Neural cell (in vitro differentiated cells): ENCODE data around the gene ADAMTS2. TPM values are rescaled to one million over a fixed set of nuclear protein-coding genes. Genes with fewer than 3 reads are reported as not detected.

ENCODE experiments used
- H2AFZ ChIP-seq: fragments of 200-600, 300-800 bp; sonication (generic), shearing (Covaris generic); 2 replicates; pipeline ENCODE4 v1.6.0; 2014; ENCODE audit warnings: low read depth, mild to moderate bottlenecking, antibody characterized with exemption, low read length, moderate library complexity
- H3F3A ChIP-seq: fragments of 200-600 bp; shearing (Covaris generic); 2 replicates; pipeline ENCODE4 v1.6.1; 2016; ENCODE audit warnings: mild to moderate bottlenecking, moderate library complexity, mixed read lengths, antibody characterized with exemption, low read length; ENCODE audit not compliant: insufficient read depth, poor library complexity, severe bottlenecking
- H3K27ac ChIP-seq: fragments of 200-600, 300-800 bp; sonication (generic), shearing (Covaris generic); 2 replicates; pipeline ENCODE4 v1.5.1; 2014; ENCODE audit warnings: mild to moderate bottlenecking, low read length, moderate library complexity
- H3K27me3 ChIP-seq: fragments of 300-800, 200-600 bp; sonication (generic), shearing (Covaris generic); 2 replicates; pipeline ENCODE4 v1.6.0; 2014; ENCODE audit warnings: mild to moderate bottlenecking, low read depth, low read length, moderate library complexity; ENCODE audit not compliant: insufficient read depth
- H3K36me3 ChIP-seq: fragments of 300-800, 200-600 bp; sonication (generic), shearing (Covaris generic); 2 replicates; pipeline ENCODE4 v1.5.1; 2014; ENCODE audit warnings: mild to moderate bottlenecking, antibody characterized with exemption, low read length, moderate library complexity; ENCODE audit not compliant: insufficient read depth
- H3K4me2 ChIP-seq: fragments of 300-800, 200-600 bp; sonication (generic), shearing (Covaris generic); 2 replicates; pipeline ENCODE4 v1.6.0; 2014; ENCODE audit warnings: mild to moderate bottlenecking, low read length
- H3K4me3 ChIP-seq: fragments of 300-800, 200-600 bp; sonication (generic), shearing (Covaris generic); 2 replicates; pipeline ENCODE4 v1.5.1; 2014; ENCODE audit warnings: mild to moderate bottlenecking, low read length, moderate library complexity
- H3K79me2 ChIP-seq: fragments of 200-600 bp; shearing (Covaris generic); replicated peaks from 2 replicates; pipeline ENCODE4 v1.6.0; 2014; ENCODE audit warnings: mild to moderate bottlenecking, low read length, moderate library complexity; ENCODE audit not compliant: insufficient read depth
- H3K9ac ChIP-seq: fragments of 300-800, 200-600 bp; sonication (generic), shearing (Covaris generic); 2 replicates; pipeline ENCODE4 v1.6.1; 2016; ENCODE audit warnings: mild to moderate bottlenecking, low read length, mixed read lengths
- H3K9me2 ChIP-seq: fragments of 200-600 bp; shearing (Covaris generic); 2 replicates; pipeline ENCODE4 v1.6.1; 2016; ENCODE audit warnings: mild to moderate bottlenecking, low read length, mixed read lengths; ENCODE audit not compliant: insufficient read depth
- H3K9me3 ChIP-seq: fragments of 200-600, 300-800 bp; sonication (generic), shearing (Covaris generic); 2 replicates; pipeline ENCODE4 v1.6.1; 2016; ENCODE audit warnings: mild to moderate bottlenecking, mixed run types, low read length, moderate library complexity, mixed read lengths
- H4K20me1 ChIP-seq: fragments of 200-600 bp; shearing (Covaris generic); 2 replicates; pipeline ENCODE4 v1.6.1; 2016; ENCODE audit warnings: mild to moderate bottlenecking, mixed run types; ENCODE audit not compliant: insufficient read depth
- EP300 ChIP-seq: fragments of 450-650 bp; conservative IDR thresholded peaks from 2 replicates; pipeline ENCODE4 v1.6.1; 2014; ENCODE audit warnings: antibody characterized with exemption, mild to moderate bottlenecking, moderate library complexity; ENCODE audit not compliant: poor library complexity, severe bottlenecking
- EZH2 ChIP-seq: fragments of 200-600, 300-800 bp; shearing (Covaris generic), sonication (generic); IDR thresholded peaks from 2 replicates; pipeline ENCODE4 v1.6.1; 2014; ENCODE audit warnings: antibody characterized with exemption, low read length, borderline replicate concordance, mild to moderate bottlenecking; ENCODE audit not compliant: insufficient read depth, poor library complexity, severe bottlenecking
- POLR2AphosphoS5 ChIP-seq: IDR thresholded peaks from 2 replicates; pipeline ENCODE4 v1.6.1; 2012
- RAD21 ChIP-seq: fragments of 450-650 bp; conservative IDR thresholded peaks from 2 replicates; pipeline ENCODE4 v1.6.1; 2014; ENCODE audit warnings: antibody characterized with exemption, mild to moderate bottlenecking, moderate library complexity
- REST ChIP-seq: IDR thresholded peaks from 2 replicates; pipeline ENCODE4 v1.6.1; 2012; ENCODE audit warnings: borderline replicate concordance
- SMC3 ChIP-seq: fragments of 450-650 bp; conservative IDR thresholded peaks from 2 replicates; pipeline ENCODE4 v1.6.1; 2014; ENCODE audit warnings: antibody characterized with exemption, mild to moderate bottlenecking, moderate library complexity; ENCODE audit not compliant: poor library complexity
- TAF1 ChIP-seq: IDR thresholded peaks from 2 replicates; pipeline ENCODE4 v1.6.1; 2012; ENCODE audit warnings: low read depth
- polyA plus RNA-seq: library from polyadenylated mRNA; depleted of rRNA; stranded (reverse); fragments of >200 nt; gene quantifications from 2 replicates; pipeline ENCODE4 v1.2.3, GENCODE V29; 2014
- TF ChIP-seq, protein P1 (sequence below): fragments of 450-650 bp; IDR thresholded peaks from 2 replicates; pipeline ENCODE4 v1.5.1; 2014; ENCODE audit warnings: antibody characterized with exemption, mild to moderate bottlenecking, moderate library complexity; ENCODE audit not compliant: poor library complexity, severe bottlenecking

ADAMTS2 gene
- polyA plus RNA-seq, 1 donor from 2014 or later: 0.61 TPM

- Histone ChIP-seq H3K4me3 (no peak overlapping the region), H3K9me2 (no peaks in the 10 kb centered on the region), H3K27me3 (no peaks in the 10 kb centered on the region), H2AFZ (no peak overlapping the region), H3K27ac (no peak overlapping the region), H3K4me2 (no peak overlapping the region), H3F3A (no peaks in the 10 kb centered on the region), H3K9me3 (no peaks in the 10 kb centered on the region), H3K36me3 (no peaks in the 10 kb centered on the region), H4K20me1 (no peaks in the 10 kb centered on the region), H3K9ac (no peak overlapping the region), H3K79me2 (no peaks in the 10 kb centered on the region)
- TF ChIP-seq POLR2AphosphoS5 (no peak), RAD21 (no peak), TAF1 (no peak), REST (no peak), SMC3 (no peak), EZH2 (no peak), EP300 (no peak)
- TF ChIP-seq, protein P1, sequence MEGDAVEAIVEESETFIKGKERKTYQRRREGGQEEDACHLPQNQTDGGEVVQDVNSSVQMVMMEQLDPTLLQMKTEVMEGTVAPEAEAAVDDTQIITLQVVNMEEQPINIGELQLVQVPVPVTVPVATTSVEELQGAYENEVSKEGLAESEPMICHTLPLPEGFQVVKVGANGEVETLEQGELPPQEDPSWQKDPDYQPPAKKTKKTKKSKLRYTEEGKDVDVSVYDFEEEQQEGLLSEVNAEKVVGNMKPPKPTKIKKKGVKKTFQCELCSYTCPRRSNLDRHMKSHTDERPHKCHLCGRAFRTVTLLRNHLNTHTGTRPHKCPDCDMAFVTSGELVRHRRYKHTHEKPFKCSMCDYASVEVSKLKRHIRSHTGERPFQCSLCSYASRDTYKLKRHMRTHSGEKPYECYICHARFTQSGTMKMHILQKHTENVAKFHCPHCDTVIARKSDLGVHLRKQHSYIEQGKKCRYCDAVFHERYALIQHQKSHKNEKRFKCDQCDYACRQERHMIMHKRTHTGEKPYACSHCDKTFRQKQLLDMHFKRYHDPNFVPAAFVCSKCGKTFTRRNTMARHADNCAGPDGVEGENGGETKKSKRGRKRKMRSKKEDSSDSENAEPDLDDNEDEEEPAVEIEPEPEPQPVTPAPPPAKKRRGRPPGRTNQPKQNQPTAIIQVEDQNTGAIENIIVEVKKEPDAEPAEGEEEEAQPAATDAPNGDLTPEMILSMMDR: no peak
These were observed 167.3 kb downstream of the ADAMTS2 start for GRCh38 chr5:179177711-179178575.

DNA sequence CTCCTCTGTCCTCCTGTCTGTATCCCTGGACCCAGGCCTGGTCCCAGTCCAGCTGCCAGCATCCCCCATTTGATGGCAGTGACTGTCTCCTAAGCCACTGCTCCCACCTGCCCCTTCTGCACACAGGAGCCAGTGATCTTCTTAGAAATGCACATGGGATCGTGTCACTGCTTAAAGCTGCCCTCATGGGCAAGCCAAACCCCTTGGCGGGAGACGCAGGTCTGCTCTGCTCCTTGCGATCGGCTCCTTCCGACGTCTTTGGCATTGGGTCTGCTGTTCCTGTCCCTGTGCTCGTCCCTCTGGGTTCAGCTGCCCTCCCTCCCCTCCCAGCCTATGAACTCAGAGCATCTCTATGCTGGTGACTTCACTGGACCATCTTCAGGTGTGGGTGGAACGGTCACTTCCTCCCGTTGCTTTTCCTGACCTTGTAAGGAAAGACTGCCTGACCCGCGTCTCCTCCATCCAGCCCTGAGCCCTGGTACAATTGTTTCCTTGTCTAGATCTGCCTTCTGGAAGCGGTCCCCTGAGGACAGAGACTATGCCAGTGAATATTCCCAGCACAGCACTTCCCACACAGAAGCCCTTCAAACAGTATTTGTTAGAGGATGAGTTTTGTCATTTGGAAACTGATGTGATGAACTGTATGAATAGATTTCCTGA, 168.6 kb downstream of the ADAMTS2 start:
- no peaks in the 10 kb centered on the region for H3K36me3 ChIP-seq
- H3K27ac ChIP-seq: no peak overlapping the region
- H3K9me2 ChIP-seq: no peaks in the 10 kb centered on the region
- no peaks in the 10 kb centered on the region for H3K79me2 ChIP-seq
- H3K27me3 ChIP-seq: no peaks in the 10 kb centered on the region
- no peak overlapping the region for H3K4me3 ChIP-seq
- no peaks in the 10 kb centered on the region for H3K9me3 ChIP-seq
- no peak overlapping the region for H3K4me2 ChIP-seq
- H3K9ac ChIP-seq: no peak overlapping the region
- H4K20me1 ChIP-seq: no peaks in the 10 kb centered on the region
- no peaks in the 10 kb centered on the region for H3F3A ChIP-seq
- TF ChIP-seq, protein P1: no peak
- no peak for TF ChIP-seq SMC3
- no peak for TF ChIP-seq REST
- no peak for TF ChIP-seq POLR2AphosphoS5
- TF ChIP-seq TAF1: no peak
- no peak overlapping the region for H2AFZ ChIP-seq
